Measurements from ENCODE around the gene MRPL49.

DNA sequence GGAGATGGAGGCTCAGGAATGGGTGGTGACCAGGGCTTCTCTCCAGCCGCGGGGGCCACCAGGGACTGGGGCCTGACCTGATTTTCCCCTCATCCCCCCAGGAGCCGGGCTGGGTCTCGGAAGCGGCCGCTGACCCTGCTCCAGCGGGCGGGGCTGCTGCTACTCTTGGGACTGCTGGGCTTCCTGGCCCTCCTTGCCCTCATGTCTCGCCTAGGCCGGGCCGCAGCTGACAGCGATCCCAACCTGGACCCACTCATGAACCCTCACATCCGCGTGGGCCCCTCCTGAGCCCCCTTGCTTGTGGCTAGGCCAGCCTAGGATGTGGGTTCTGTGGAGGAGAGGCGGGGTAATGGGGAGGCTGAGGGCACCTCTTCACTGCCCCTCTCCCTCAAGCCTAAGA is 34.3 kb upstream of the MRPL49 start:
- TF ChIP-seq, protein P1, sequence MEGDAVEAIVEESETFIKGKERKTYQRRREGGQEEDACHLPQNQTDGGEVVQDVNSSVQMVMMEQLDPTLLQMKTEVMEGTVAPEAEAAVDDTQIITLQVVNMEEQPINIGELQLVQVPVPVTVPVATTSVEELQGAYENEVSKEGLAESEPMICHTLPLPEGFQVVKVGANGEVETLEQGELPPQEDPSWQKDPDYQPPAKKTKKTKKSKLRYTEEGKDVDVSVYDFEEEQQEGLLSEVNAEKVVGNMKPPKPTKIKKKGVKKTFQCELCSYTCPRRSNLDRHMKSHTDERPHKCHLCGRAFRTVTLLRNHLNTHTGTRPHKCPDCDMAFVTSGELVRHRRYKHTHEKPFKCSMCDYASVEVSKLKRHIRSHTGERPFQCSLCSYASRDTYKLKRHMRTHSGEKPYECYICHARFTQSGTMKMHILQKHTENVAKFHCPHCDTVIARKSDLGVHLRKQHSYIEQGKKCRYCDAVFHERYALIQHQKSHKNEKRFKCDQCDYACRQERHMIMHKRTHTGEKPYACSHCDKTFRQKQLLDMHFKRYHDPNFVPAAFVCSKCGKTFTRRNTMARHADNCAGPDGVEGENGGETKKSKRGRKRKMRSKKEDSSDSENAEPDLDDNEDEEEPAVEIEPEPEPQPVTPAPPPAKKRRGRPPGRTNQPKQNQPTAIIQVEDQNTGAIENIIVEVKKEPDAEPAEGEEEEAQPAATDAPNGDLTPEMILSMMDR (conservative IDR thresholded peaks at IDR 0.05), result no peak
- TF ChIP-seq ZFX (IDR thresholded peaks at IDR 0.05), result no peak
